ENCODE results near the gene TLR4.
A peak's percentile ranks its signal among the peaks of the same experiment; 100 is the strongest.

TLR4 gene

DNA sequence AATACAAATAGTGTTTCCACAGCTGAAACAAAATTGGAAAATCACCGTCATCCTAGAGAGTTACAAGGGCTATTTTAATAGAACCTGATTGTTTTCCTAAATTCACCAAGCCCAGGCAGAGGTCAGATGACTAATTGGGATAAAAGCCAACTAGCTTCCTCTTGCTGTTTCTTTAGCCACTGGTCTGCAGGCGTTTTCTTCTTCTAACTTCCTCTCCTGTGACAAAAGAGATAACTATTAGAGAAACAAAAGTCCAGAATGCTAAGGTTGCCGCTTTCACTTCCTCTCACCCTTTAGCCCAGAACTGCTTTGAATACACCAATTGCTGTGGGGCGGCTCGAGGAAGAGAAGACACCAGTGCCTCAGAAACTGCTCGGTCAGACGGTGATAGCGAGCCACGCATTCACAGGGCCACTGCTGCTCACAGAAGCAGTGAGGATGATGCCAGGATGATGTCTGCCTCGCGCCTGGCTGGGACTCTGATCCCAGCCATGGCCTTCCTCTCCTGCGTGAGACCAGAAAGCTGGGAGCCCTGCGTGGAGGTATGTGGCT, at the start of gene TLR4:
Gene TLR4 (plus strand): TSS at position 380 of the 552 bp plus-strand sequence. CDS start 70 bp downstream, at position 450.
- DNase-seq (ENCODE audit: low spot score) = peak; percentile 59

GRCh38 chr9:117656002-117656401, 48.2 kb upstream of the TLR4 start:
- no peak for DNase-seq (ENCODE audit: low spot score)

- no peak for DNase-seq (ENCODE audit: low spot score)
Measured at GRCh38 chr9:117662651-117663050, 41.6 kb upstream of the TLR4 start.

DNA sequence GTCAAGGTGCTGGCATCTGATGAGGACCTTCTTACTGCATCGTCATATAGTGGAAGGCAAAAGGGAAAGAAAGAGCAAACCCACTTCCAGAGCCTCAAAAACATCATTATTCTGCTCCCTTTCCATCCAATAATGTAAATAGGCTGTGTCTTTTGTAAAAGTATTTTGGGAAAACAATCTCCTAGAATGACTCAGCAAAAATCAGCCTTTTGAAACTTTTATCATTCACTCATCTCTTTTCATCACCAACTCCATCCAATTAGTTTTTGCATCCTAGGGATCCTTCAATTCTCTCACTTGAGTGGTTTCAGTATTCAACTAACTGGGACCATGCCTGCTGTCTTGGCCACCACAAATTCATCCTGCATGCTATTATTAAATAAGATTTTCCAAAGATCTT, 39.8 kb upstream of the TLR4 start:
- DNase-seq (ENCODE audit: low spot score) = no peak

DNA sequence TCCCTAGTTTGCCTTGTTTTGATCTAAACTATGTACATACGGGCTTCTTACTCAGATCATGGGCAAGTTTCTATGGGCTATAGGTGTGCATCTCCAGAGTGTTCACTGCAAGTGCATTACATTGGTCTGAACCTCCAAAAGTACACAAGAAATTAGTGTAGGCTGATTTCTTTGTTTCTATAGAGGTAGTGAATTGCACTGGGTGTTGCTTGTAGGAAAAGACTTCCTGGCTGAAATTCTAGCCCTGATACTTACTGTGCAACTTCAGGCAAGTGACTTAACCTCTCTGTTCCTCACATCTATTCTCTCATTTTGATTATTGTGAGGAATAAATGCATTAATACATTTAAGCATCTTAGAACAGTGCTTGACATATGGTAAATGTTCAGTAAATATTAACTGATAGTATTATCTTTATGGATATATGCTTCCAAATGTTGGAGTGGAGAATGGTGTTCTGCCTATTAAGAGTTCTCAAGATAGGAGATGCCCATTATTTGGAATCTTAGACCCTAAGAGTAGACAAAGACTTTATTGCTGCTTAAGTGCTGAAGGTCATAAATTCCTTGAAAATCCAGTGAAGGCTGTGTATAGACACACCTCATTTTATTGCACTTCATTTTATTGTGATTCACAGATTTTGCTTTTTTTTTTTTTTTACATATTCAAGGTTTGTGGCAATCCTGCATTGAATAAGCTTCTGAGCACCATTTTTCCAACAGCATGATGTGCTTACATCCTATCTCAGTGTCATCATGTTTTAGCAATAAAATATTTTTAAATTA, 38.4 kb upstream of the TLR4 start:
- no peak for DNase-seq (ENCODE audit: low spot score)

DNA sequence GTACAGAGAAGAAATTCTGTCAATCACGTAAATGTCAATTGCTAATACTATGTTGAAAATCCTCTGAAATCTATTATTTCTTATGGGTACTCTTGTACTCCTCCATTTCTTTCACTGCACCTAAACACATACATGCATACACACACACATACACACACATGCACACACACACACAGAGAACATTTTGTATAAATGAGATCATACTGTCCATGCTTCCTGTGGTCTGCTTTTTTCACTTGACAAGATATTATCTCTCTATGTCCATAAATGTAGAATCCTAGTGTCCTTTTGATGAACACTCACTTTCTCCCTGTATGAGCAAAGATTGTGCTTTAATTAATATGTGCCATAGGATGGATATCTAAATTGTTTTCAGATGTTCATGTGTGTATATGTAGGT, 32.7 kb upstream of the TLR4 start:
- no peak for DNase-seq (ENCODE audit: low spot score)

- DNase-seq (ENCODE audit: low spot score) = peak; percentile 53
Measured at GRCh38 chr9:117672369-117672768, 31.8 kb upstream of the TLR4 start.

GRCh38 chr9:117677572-117677971, 26.6 kb upstream of the TLR4 start:
- DNase-seq (ENCODE audit: low spot score) = no peak

DNA sequence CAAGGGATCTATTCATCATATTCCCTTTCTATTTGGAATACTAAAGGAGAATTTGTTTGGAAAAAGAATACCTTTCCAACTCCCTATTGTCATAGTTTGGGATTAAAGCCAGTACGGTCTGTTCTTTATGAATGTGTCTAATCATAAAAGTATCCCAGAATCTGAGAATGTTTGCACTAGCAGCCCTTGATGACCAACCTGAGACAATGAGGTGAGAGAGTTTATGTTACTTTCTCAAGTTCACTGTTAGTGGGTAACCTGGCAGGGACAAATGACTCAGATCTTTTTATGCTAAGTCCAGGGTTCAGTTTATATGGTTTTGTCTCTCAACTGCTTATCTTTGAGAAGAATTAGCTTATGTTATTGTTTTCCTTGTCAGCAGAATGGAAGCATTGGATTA, 25.3 kb upstream of the TLR4 start:
- no peak for DNase-seq (ENCODE audit: low spot score)

DNA sequence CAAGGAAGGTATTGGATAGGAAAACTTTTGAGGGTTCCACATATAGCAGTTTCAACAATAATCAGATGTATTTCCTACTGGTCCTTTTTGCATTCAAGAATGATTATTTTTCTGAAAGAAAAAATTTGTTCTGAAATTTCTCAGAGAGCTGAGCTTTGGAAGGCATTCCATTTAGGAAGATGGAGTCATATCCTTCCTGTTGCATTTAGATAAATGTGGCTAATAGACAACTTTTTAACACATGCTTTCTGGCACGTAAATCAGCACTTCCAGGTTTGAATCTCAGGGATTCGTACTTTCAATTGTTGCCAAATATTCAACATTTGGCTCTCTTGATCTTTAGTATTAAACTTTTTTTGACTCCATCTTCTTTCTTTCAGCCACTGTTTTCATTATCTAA, 24.8 kb upstream of the TLR4 start:
- DNase-seq (ENCODE audit: low spot score) = no peak

GRCh38 chr9:117681888-117682287, 22.3 kb upstream of the TLR4 start:
- DNase-seq (ENCODE audit: low spot score) = no peak

- no peak for DNase-seq (ENCODE audit: low spot score)
Measured at GRCh38 chr9:117682955-117683710, 21.1 kb upstream of the TLR4 start.

GRCh38 chr9:117687532-117687931, 16.7 kb upstream of the TLR4 start:
- peak; percentile 58 for DNase-seq (ENCODE audit: low spot score)

GRCh38 chr9:117691367-117691766, 12.8 kb upstream of the TLR4 start:
- DNase-seq (ENCODE audit: low spot score) = no peak

DNA sequence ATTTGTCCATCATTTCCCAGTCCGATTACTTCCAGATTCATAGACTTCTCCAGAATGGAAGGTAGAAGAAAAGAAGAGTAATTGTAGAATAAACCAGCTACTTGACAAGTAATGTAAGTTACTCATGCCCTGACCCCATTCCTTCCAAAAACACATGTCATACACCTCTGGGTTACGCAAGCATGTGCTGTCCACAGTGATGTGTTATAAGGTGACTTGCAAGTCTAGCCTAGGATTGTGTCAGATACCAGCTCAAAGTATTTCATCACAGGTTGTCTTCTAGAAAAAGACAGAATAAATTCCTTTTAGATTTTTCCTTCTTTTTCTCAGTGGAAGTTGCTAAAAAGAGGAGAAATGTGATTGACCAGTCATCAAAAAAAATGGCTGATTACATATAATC, 8.0 kb upstream of the TLR4 start:
- no peak for DNase-seq (ENCODE audit: low spot score)

- DNase-seq (ENCODE audit: low spot score) = no peak
Measured at GRCh38 chr9:117697046-117697445, 7.2 kb upstream of the TLR4 start.

- no peak for DNase-seq (ENCODE audit: low spot score)
Measured at GRCh38 chr9:117703537-117703936, 666 bp upstream of the TLR4 start.

- DNase-seq (ENCODE audit: low spot score) = peak; percentile 15
Measured at GRCh38 chr9:117704597-117704996, 394 bp downstream of the TLR4 start.

- DNase-seq (ENCODE audit: low spot score) = no peak
Measured at GRCh38 chr9:117705386-117705785, 1.2 kb downstream of the TLR4 start.

DNA sequence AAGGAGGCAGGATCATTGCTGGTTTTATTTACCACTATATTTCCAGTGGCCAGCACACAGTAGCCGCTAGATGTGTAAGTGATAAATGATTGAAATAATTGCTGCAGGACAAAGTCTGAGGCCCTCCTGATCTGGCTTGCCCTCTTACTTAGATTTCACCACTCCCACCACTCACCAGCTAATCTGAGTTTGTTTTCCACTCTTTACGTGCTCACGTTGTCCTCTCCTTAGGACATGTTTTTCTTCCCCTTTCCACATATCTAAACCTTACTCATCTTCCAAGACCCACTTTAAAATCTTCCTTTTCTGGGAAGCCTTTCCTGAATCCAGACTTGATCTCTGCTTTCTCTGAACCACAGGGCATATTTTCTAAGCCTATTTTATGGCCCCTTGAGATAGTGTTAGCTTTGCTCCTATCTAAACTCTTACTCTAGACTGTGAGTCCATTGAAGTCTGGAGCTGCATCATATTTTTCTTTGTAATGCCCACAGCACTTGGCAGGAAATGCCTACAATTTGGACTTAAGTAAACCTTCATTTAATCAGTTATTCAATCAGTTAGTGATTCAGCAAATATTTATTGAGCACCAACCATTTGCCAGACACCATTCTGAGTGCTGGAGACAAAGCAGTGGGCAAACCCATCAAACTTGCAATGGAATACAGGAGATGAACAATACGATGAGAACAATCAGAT, 2.4 kb downstream of the TLR4 start:
- no peak for DNase-seq (ENCODE audit: low spot score)

- DNase-seq (ENCODE audit: low spot score) = no peak
Measured at GRCh38 chr9:117707561-117707960, 3.4 kb downstream of the TLR4 start.

DNA sequence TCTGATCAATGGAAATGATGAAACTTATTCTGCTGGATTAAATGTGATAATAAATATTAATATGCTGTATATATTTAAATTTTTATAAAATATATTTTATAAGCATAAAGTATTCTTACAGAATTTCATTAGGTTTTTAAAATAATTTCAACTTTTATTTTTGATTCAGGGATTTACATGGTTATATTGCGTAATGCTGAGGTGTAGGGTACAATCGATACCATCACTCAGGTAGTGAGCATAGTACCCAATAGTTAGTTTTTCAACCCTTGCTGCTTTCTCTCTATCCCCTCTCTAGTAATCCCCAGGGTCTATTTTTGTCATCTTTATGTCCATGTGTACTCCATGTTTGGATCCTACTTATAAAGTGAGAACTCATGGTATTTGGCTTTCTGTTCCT, 5.7 kb downstream of the TLR4 start:
- no peak for DNase-seq (ENCODE audit: low spot score)

- DNase-seq (ENCODE audit: low spot score) = peak; percentile 18
Measured at GRCh38 chr9:117714282-117714681, 10.1 kb downstream of the TLR4 start.

Data from SW480 (cell line).